DND-41 (cell line): ENCODE results near the gene TMEM63B.

Experiments used
- EZH2 ChIP-seq: IDR thresholded peaks from 3 replicates; pipeline ENCODE4 v1.6.1; 2012; ENCODE audit warnings: borderline replicate concordance, low read depth, mild to moderate bottlenecking, moderate library complexity, low read length, inconsistent platforms; ENCODE audit not compliant: severe bottlenecking
- TF ChIP-seq, protein P1 (sequence below): IDR thresholded peaks from 2 replicates; pipeline ENCODE4 v1.5.1; 2012; ENCODE audit warnings: borderline replicate concordance, low read length, moderate library complexity, mild to moderate bottlenecking; ENCODE audit not compliant: poor library complexity, severe bottlenecking; ENCODE audit errors: extremely low read depth

DNA sequence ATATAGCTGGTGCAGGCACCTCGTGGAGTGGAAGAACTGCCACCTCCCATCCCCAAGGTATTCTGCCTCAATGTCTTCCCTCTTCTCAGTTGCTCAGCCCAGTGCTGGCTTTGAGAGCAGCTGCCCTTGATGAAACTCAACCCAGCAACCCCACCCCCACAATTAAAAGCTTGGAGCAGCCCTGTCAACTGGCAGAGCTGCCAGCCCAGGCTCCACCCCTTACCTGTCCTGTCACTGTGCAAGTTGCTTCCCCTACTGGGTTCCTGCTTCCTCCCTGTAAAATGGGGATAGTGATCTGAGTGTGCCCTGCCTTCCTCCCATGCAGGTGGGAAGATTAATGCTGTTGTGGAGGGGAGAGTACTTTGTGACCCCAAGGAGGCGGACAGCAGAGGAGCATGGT is 4.5 kb downstream of the TMEM63B start:
- TF ChIP-seq, protein P1, sequence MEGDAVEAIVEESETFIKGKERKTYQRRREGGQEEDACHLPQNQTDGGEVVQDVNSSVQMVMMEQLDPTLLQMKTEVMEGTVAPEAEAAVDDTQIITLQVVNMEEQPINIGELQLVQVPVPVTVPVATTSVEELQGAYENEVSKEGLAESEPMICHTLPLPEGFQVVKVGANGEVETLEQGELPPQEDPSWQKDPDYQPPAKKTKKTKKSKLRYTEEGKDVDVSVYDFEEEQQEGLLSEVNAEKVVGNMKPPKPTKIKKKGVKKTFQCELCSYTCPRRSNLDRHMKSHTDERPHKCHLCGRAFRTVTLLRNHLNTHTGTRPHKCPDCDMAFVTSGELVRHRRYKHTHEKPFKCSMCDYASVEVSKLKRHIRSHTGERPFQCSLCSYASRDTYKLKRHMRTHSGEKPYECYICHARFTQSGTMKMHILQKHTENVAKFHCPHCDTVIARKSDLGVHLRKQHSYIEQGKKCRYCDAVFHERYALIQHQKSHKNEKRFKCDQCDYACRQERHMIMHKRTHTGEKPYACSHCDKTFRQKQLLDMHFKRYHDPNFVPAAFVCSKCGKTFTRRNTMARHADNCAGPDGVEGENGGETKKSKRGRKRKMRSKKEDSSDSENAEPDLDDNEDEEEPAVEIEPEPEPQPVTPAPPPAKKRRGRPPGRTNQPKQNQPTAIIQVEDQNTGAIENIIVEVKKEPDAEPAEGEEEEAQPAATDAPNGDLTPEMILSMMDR = no peak
- no peak for TF ChIP-seq EZH2
